ENCODE data around the gene MAPK9. TPM values are rescaled to one million over a fixed set of nuclear protein-coding genes. Genes with fewer than 3 reads are reported as not detected.
"Not testable (repeated sequence)": the region's sequence is repeated elsewhere in the genome, so short reads cannot be mapped to it uniquely, and the experiment has no call there.

The MAPK9 gene
- total and polyA plus RNA-seq, 5 experiments from 2014 or later, result 20.3 to 39.9 (median 28.3) TPM

DNA sequence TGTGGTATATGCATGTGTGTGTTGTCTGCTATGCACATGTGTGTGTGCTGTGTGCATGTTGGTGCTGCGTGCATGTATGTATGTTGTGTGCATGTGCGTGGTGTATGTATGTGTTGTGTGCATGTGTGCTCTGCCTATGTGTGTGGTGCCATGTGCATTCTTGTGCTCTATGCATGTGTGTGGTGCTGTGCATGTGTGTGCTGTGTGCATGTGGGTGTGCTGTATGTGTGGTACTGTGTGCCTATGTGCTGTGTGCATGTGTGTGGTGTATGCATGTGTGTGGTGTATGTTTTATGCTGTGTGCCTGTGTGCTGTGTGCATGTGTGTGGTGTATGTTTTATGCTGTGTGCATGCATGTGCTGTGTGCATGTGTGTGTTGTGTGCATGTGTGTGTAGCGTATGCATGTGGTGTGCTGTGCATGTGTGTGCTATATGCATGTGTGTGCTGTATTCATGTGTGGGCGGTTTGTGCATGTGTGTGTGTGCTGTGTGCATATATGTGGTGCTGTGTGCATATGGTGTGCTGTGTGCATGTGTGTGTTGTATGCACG is 78.2 kb downstream of the MAPK9 start:
- no peak overlapping the region for H3K4me3 Mint-ChIP-seq
- H3K9me3 Mint-ChIP-seq, result peaks cover 0 to 44% (median 17%) of the 10 kb centered on the region in 9 donors
- peaks cover 6 to 40% (median 27%) of the 10 kb centered on the region in 5 donors for H3K27me3 Mint-ChIP-seq
- H3K4me1 Mint-ChIP-seq, result peaks cover 0 to 2% (median under 1%) of the 10 kb centered on the region in 4 donors
- peaks cover 2 to 8% (median 5%) of the 10 kb centered on the region in 3 donors for H3K36me3 Mint-ChIP-seq
- no peak overlapping the region for H3K27ac Mint-ChIP-seq
- DNase-seq, result no peak
- ATAC-seq, result no peak
- POLR2A ChIA-PET, result no interaction called here

GRCh38 chr5:180213256-180213600 is 78.7 kb downstream of the MAPK9 start:
- POLR2A ChIA-PET, result no interaction called here
- H3K9me3 Mint-ChIP-seq, result peaks cover 0 to 39% (median 17%) of the 10 kb centered on the region in 9 donors
- H3K27ac Mint-ChIP-seq, result no peak overlapping the region
- ATAC-seq (no peak), DNase-seq (no peak)
- peaks cover 3 to 5% (median 5%) of the 10 kb centered on the region in 4 donors for H3K4me1 Mint-ChIP-seq
- H3K4me3 Mint-ChIP-seq, result no peak overlapping the region
- peaks cover 2 to 4% (median 2%) of the 10 kb centered on the region in 3 donors for H3K36me3 Mint-ChIP-seq
- peaks cover 8 to 44% (median 31%) of the 10 kb centered on the region in 5 donors for H3K27me3 Mint-ChIP-seq

GRCh38 chr5:180212363-180213255 is 79.3 kb downstream of the MAPK9 start:
- POLR2A ChIA-PET, result no interaction called here
- no peak for DNase-seq
- H3K9me3 Mint-ChIP-seq, result peaks cover 0 to 34% (median 17%) of the 10 kb centered on the region in 9 donors
- peaks cover 13 to 50% (median 37%) of the 10 kb centered on the region in 5 donors for H3K27me3 Mint-ChIP-seq
- H3K36me3 Mint-ChIP-seq, result peaks cover 0 to 2% (median 0%) of the 10 kb centered on the region in 3 donors
- ATAC-seq, result no peak
- peaks cover 5 to 10% (median 9%) of the 10 kb centered on the region in 4 donors for H3K4me1 Mint-ChIP-seq
- no peak overlapping the region for H3K4me3 Mint-ChIP-seq
- H3K27ac Mint-ChIP-seq, result peak overlapping the region in 1 of 10 donors; percentile 4

DNA sequence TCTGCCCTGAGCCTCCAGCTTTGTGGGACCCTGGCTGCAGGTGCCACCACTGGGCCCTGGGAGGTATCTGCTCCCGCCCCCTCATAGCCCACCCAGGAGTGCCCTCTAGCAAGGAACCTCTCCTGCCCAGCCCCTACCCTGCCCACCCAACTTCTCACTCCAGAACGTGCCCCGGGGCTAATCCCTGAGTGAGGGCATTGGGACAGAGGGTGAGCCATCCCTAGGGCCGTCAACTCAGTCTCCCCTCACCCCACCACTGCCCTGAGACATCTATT is 80.2 kb downstream of the MAPK9 start:
- H3K4me1 Mint-ChIP-seq, result peaks cover 5 to 10% (median 9%) of the 10 kb centered on the region in 4 donors

GRCh38 chr5:180210961-180211760 is 80.7 kb downstream of the MAPK9 start:
- Mint-ChIP-seq H3K4me3 (no peak overlapping the region), H3K27me3 (peaks cover 18 to 60% (median 45%) of the 10 kb centered on the region in 5 donors), H3K9me3 (peaks cover 0 to 22% (median 13%) of the 10 kb centered on the region in 9 donors), H3K36me3 (peaks cover 0 to 2% (median 0%) of the 10 kb centered on the region in 3 donors), H3K4me1 (peaks cover 5 to 10% (median 9%) of the 10 kb centered on the region in 4 donors), H3K27ac (peak overlapping the region in 1 of 10 donors; percentile 15)
- ATAC-seq, result no peak
- POLR2A ChIA-PET, result no interaction called here
- no peak for DNase-seq

More for the DNA sequence above, 80.2 kb downstream of the MAPK9 start:
- POLR2A ChIA-PET, result no interaction called here
- ATAC-seq (no peak), DNase-seq (no peak)
- H3K9me3 Mint-ChIP-seq, result peaks cover 0 to 27% (median 15%) of the 10 kb centered on the region in 9 donors
- peaks cover 0 to 2% (median 0%) of the 10 kb centered on the region in 3 donors for H3K36me3 Mint-ChIP-seq
- no peak overlapping the region for H3K4me3 Mint-ChIP-seq
- peaks cover 17 to 58% (median 43%) of the 10 kb centered on the region in 5 donors for H3K27me3 Mint-ChIP-seq
- H3K27ac Mint-ChIP-seq, result no peak overlapping the region

DNA sequence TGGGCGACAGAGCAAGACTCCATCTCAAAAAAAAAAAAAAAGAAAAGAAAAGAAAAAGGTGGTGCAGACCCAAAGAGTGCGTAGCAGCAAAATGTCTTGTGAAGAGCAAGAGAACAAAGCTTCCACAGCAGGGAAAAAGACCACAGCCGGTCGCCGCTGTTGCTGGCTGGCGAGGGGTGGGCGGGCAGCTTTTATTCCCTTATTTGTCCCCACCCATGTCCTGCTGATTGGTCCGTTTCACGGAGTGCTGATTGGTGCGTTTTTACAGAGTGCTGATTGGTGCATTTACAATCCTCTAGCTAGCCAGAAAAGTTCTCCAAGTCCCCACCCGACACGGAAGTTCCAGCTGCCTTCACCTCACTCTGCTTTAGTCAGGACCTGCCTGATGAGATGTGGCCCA is 81.8 kb downstream of the MAPK9 start:
- H3K9me3 Mint-ChIP-seq, result peaks cover 0 to 13% (median 5%) of the 10 kb centered on the region in 9 donors
- not testable (repeated sequence) for DNase-seq, ATAC-seq, H3K36me3 Mint-ChIP-seq, H3K27ac Mint-ChIP-seq
- POLR2A ChIA-PET, result interaction anchor here (0.6 kb wide), 1 partner anchor 18 kb away, joined by 3 read pairs; no protein-coding TSS in a partner anchor
- peak overlapping the region in 8 of 10 donors; percentile 16 to 73 (median 44) for H3K4me3 Mint-ChIP-seq
- H3K4me1 Mint-ChIP-seq, result peaks cover 5 to 10% (median 9%) of the 10 kb centered on the region in 4 donors
- H3K27me3 Mint-ChIP-seq, result peaks cover 20 to 63% (median 45%) of the 10 kb centered on the region in 5 donors

DNA sequence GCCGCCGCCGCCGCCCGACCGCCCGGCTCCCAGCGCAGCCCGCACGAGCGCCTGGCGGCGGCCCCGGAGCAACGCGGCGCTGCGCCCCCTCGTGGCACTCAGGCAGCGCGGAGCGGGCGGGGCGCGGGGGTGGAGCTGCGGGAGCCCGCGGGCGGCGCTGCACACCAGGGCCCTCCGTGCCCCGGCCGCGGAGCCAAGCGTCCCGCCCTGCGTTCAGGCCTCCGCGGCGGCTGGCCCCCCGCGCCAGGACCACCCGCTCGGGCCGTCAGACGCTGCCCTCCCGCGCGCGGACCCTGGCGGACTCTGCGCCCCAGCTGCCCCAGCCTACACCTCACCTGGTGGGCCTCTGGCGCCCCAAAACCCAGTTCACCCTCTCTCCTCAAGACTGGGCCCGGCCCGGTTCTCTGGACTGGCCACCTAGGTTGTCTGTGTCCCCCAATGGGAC is 82.7 kb downstream of the MAPK9 start, which contains the start of gene RASGEF1C:
TSS of gene RASGEF1C (minus strand) at position 75 of the 445 bp plus-strand sequence. CDS start 71,159 bp downstream, outside the sequence.
- peak; percentile 97 to 98 for ATAC-seq

DNA sequence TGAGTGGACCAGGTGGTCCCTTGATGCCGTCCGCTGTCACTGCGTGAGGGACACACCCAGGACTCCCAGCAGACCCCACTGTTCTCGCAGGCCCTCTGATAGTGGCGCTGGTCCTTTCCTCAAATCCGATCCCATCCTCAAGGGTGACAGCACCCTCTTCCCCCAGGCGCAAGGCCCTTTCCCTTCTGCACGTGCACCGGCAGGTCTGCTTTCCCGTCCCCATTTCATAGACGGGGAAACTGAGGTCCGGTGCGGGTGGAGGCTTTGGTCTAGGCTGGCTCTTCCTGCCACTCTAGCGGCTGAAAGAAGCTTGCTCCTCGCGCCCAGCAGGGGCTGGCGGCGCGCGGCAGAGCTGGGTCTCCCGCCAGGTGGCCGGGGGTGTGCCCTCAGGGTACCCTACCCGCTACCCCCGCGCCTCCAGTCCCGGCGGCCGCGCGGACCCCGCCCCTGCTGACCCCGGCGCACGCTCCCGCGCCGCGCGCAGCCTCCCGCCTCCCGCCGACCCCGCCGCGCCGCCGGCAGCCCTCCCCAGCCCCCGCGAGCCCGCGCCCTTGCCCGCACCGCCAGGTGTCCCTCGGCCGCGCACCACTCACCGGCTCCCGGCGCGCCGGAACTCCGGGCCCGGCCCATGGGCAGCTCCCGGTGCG is 83.3 kb downstream of the MAPK9 start:
- POLR2A ChIA-PET, result no interaction called here
- Mint-ChIP-seq H3K4me3 (peak overlapping the region; percentile 44 to 82 (median 68)), H3K9me3 (peaks cover 0 to 6% (median 0%) of the 10 kb centered on the region in 9 donors), H3K27ac (no peak overlapping the region), H3K4me1 (peaks cover 5 to 10% (median 8%) of the 10 kb centered on the region in 4 donors), H3K36me3 (peaks cover 0 to 2% (median 0%) of the 10 kb centered on the region in 3 donors), H3K27me3 (peaks cover 20 to 63% (median 43%) of the 10 kb centered on the region in 5 donors)
- DNase-seq (peak in 1 of 10 donors; percentile 6), ATAC-seq (peak; percentile 48)

More for the DNA sequence above, 82.7 kb downstream of the MAPK9 start, which contains the start of gene RASGEF1C:
- H3K27ac Mint-ChIP-seq, result peak within 1 kb of the TSS in 1 of 10 donors; percentile 53
- DNase-seq, result peak in 9 of 10 donors; percentile 34 to 70 (median 60)
- peaks cover 0 to 2% (median 0%) of the 10 kb centered on the region in 3 donors for H3K36me3 Mint-ChIP-seq
- peaks cover 5 to 10% (median 9%) of the 10 kb centered on the region in 4 donors for H3K4me1 Mint-ChIP-seq
- POLR2A ChIA-PET, result no interaction called here
- H3K9me3 Mint-ChIP-seq, result peaks cover 0 to 9% (median 5%) of the 10 kb centered on the region in 9 donors
- peaks cover 20 to 63% (median 49%) of the 10 kb centered on the region in 5 donors for H3K27me3 Mint-ChIP-seq
- H3K4me3 Mint-ChIP-seq, result peak within 1 kb of the TSS; percentile 59 to 82 (median 68)

DNA sequence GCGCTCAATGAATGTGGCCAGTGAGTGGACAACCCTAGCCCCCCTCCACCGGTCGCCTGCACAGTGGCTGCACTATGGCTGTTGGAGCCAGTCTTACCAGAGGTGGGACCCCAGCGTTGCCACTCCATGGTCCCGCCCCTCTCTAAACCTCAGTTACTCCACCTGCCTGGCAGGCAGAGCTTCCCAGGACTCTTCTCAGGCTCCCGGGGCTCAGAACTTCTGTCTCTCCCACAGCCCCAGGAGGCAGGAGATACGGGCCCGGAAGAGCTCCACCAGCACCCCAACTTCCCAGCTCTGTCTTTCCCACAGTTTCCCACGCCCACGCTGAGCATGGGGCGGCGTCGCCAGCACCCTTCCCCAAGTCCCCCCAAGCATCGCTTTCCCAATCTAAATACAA is 83.8 kb downstream of the MAPK9 start:
- H3K9me3 Mint-ChIP-seq, result peaks cover 0 to 4% (median 0%) of the 10 kb centered on the region in 9 donors
- ATAC-seq (no peak), DNase-seq (no peak)
- peaks cover 16 to 65% (median 43%) of the 10 kb centered on the region in 5 donors for H3K27me3 Mint-ChIP-seq
- no peak overlapping the region for H3K27ac Mint-ChIP-seq
- H3K4me3 Mint-ChIP-seq, result peak overlapping the region; percentile 44 to 82 (median 68)
- H3K4me1 Mint-ChIP-seq, result peaks cover 5 to 10% (median 8%) of the 10 kb centered on the region in 4 donors
- POLR2A ChIA-PET, result no interaction called here
- H3K36me3 Mint-ChIP-seq, result peaks cover 0 to under 1% (median 0%) of the 10 kb centered on the region in 3 donors

DNA sequence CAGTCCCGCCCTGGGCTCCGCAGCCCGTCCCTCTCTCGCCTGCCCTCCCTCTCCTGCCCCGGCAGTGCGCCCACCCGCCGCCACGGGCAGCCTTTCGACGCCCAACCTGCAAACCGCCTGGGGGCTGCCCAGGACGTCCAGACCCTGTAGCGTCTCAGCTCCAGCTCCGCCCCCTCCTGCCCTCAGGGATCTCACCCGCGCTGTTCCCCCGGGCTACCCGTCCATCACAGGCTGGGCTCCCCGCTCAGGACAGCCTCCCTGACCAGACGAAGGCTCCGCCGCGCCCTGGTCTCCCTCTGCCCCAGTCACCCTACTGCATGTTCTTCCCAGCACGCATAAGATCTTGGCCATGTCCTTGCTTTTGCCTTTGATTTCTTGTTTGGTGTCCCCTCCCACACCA is 84.3 kb downstream of the MAPK9 start:
- Mint-ChIP-seq H3K36me3 (no peaks in the 10 kb centered on the region), H3K9me3 (peaks cover 0 to 3% (median 0%) of the 10 kb centered on the region in 9 donors), H3K4me3 (peak overlapping the region in 7 of 10 donors; percentile 31 to 74 (median 50)), H3K27me3 (peaks cover 16 to 61% (median 40%) of the 10 kb centered on the region in 5 donors), H3K27ac (no peak overlapping the region), H3K4me1 (peaks cover 5 to 10% (median 8%) of the 10 kb centered on the region in 4 donors)
- DNase-seq (no peak), ATAC-seq (no peak)
- POLR2A ChIA-PET, result no interaction called here

GRCh38 chr5:180206993-180207392 is 84.9 kb downstream of the MAPK9 start:
- ATAC-seq, result no peak
- no peak overlapping the region for H3K27ac Mint-ChIP-seq
- DNase-seq, result no peak
- H3K36me3 Mint-ChIP-seq, result no peaks in the 10 kb centered on the region
- H3K4me1 Mint-ChIP-seq, result peaks cover 5 to 10% (median 8%) of the 10 kb centered on the region in 4 donors
- peaks cover 16 to 55% (median 37%) of the 10 kb centered on the region in 5 donors for H3K27me3 Mint-ChIP-seq
- H3K4me3 Mint-ChIP-seq, result peak overlapping the region in 2 of 10 donors; percentile 20 to 52
- POLR2A ChIA-PET, result no interaction called here
- H3K9me3 Mint-ChIP-seq, result peaks cover 0 to 2% (median 0%) of the 10 kb centered on the region in 9 donors

Measured in naive thymus-derived CD8-positive, alpha-beta T cell (primary cell).